ENCODE measurements around the gene ENTPD8. TPM values are rescaled to one million over a fixed set of nuclear protein-coding genes. Genes with fewer than 3 reads are reported as not detected.

ENTPD8 gene
- total and polyA plus RNA-seq, 2 of the 13 experiments (the other 11 are each of a cell fraction or from before 2014, with no cell fraction given) = 0.26 to 0.44 TPM

- TF ChIP-seq ZNF646 (CRISPR knock-in tag; IDR thresholded peaks at IDR 0.05) (no peak), HDAC1 (CRISPR knock-in tag; IDR thresholded peaks at IDR 0.05) (peak; percentile 92), GATAD2A (CRISPR knock-in tag; IDR thresholded peaks at IDR 0.05) (peak; percentile 52; the same call in 1 of the 2 replicates), CREM (IDR thresholded peaks at IDR 0.05) (no peak), CREM (CRISPR knock-in tag; IDR thresholded peaks at IDR 0.05) (no peak), ZNF18 (CRISPR knock-in tag; IDR thresholded peaks at IDR 0.05; ENCODE audit: insufficient replicate concordance) (peak; percentile 78), ZNF775 (CRISPR knock-in tag; IDR thresholded peaks at IDR 0.05; ENCODE audit: borderline replicate concordance) (no peak), BRF2 (CRISPR knock-in tag; IDR thresholded peaks at IDR 0.05) (no peak), SETDB1 (CRISPR knock-in tag; IDR thresholded peaks at IDR 0.05; ENCODE audit: borderline replicate concordance) (no peak), ZNF501 (CRISPR knock-in tag; IDR thresholded peaks at IDR 0.05) (peak; percentile 85), XBP1 (CRISPR knock-in tag; IDR thresholded peaks at IDR 0.05) (no peak), ZBTB33 (CRISPR knock-in tag; IDR thresholded peaks at IDR 0.05) (no peak; the same call in 1 of the 2 replicates), UBTF (CRISPR knock-in tag; IDR thresholded peaks at IDR 0.05) (peak; percentile 53; the same call in 1 of the 2 replicates)
Measured at GRCh38 chr9:137462986-137463930, 22.1 kb upstream of the ENTPD8 start (continued).
